ENCODE data around the gene NLRP5.
"Not testable (repeated sequence)": the region's sequence is repeated elsewhere in the genome, so short reads cannot be mapped to it uniquely, and the experiment has no call there.

Gene NLRP5

DNA sequence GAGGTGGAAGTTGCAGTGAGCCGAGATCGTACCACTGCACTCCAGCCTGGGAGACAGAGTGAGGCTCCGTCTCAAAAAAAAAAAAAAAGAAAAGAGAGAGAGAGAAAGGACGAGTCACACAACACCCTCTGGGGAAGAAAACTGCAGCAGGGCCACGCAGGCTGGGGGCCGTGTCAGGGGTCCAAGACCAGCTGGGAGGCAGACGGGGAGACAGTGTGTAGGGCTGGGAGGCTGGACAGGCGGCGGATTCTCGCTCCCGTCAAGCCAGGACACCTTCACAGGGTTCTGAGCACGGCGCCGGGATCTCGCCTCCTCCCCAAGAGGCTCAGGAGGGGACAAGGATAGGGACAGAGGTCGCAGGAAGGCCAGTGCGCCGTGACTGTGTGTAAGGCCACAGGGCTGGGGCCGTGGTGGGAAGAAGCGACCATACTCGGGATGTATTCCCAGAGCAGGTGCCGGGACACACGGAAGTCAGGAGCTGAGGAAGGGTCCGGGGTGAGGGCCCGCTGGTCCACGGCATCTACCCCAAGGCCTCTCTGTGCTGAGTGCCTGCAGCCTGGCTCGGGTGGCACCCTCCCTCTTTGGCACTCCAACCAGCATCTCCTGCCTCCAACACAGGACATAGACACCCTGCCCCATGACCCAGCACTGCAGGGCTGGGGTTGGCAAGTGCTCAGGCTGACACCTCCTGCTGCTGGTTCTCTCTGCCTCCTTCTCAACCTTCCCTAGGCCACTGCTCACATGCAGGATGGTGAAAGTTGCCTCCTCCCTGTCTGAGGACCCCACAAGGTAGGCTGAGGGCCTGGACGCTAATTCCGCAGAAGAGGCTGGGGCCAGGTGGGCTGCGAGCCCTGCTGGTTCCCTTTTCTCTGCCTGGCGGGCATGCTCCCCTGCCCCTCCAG, 113.3 kb downstream of the NLRP5 start:
- no peak for DNase-seq

- no peak for DNase-seq
These were observed 114.5 kb downstream of the NLRP5 start for GRCh38 chr19:56101095-56101494.

GRCh38 chr19:56101746-56102535, 115.4 kb downstream of the NLRP5 start:
- no peak for DNase-seq

GRCh38 chr19:56103027-56103614, 116.5 kb downstream of the NLRP5 start:
- DNase-seq, result no peak

DNA sequence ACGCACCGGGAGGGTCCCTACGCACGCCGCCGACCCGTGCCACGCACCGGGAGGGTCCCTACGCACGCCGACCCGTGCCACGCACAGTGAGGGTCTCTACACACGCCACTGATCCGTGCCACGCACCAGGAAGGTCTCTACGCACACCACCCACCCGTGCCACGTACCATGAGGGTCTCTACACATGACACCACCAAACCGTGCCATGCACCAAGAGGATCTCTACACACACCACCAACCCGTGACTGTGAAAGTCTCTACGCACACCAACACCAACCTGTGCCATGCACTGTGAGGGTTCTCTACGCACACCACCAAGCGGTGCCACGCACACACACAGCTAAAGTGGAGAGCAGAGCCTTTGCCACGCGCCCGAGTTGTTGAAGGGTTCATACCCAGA, 117.8 kb downstream of the NLRP5 start:
- DNase-seq, result no peak

- DNase-seq, result peak; percentile 72
These were observed 118.6 kb downstream of the NLRP5 start for GRCh38 chr19:56105090-56105701.

DNA sequence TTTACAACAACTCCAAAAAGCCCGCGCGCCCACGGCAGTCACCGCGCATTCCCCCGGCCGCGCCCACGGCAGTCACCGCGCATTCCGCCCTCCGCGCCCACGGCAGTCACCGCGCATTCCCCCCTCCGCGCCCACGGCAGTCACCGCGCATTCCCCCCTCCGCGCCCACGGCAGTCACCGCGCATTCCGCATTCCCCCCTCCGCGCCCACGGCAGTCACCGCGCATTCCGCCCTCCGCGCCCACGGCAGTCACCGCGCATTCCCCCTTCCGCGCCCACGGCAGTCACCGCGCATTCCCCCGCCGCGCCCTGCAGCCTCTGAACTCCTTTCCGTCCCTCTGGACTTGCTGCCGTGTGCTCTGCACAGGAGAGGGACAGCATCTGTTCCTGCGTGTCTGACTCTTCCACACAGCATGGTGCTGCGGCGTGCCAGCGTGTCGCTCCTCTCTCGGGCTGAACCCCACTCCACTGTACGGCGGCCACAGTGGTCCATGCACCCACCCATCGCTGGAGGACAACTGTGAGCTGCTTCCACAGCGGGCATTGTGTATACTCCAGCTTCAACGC, 119.3 kb downstream of the NLRP5 start:
- DNase-seq, result not testable (repeated sequence)

DNA sequence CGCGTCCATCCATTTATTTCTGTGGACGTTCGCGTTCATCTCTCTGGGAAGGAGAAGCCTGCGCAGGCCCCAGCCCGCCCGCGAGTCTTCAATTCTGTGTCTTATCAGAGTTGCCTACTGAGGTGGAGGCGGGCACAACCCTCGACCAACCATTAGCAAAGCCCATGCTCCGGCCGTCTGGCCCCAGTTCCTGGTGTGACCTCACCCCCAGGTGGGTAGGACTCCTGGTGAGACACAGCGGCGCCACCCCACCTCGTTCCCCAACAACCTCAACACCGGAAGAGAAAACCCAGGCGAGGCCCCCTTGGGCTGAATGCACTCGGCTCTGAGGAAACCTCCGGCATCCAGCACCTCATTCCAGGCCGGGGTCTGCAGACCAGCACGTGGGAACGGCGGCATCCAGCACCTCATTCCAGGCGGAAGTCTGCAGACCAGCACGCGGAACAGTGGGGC, 119.8 kb downstream of the NLRP5 start:
- no peak for DNase-seq

DNA sequence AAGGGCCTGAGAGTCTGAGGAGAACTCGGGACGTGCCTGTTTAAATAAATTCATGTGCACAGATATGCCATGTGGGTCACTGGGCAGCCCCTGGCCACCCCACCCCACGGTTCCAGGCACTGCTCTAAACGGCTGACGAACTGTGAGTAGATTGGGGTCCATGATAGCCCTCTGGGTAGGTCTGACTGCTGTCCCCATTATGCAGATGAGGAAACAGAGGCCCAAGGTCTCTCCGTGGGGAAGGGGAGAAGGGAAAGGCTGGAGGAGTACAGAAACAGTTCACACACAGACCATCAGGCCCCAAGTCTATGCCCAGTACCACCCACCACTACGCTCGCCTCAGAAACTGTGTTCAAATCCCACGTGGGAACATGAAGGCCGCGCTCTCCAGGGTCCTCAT, 120.4 kb downstream of the NLRP5 start:
- no peak for DNase-seq

DNA sequence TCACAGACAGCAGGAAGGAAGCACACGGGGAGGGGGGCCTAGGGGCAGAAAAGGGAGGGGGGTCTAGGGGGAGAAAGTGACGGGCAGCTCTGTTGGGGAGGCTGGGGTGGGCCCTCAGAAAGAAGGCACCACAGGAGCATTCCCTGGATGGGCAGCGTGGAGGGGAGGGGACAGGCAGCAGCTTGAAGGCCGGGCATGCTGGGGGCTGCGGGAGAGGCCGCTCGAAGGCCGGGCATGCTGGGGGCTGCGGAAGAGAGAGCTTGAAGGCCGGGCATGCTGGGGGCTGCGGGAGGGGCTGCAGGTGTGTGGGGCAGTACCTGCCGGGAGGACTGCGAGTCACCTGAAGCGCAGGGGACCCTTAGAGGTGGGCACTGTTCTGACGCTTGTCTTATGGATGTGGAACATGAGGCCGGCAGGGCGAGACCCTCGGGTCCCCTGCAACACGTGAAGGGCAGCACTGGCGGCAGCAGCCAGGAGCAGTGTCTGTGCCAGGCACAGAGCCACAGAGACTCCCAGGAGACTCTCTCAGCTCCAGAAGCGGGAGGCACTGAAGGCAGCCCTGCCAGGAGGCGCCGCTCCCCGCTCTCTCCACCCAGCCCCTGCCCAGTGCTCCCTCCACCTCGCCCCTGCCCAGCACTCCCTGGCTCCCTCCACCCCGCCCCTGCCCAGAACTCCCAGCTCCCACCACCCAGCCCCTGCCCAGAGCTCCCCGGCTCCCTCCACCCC, 121.2 kb downstream of the NLRP5 start:
- DNase-seq, result no peak

- DNase-seq, result peak; percentile 64
These were observed 122.0 kb downstream of the NLRP5 start for GRCh38 chr19:56108447-56109195.

GRCh38 chr19:56109226-56109625, 122.7 kb downstream of the NLRP5 start:
- no peak for DNase-seq

DNA sequence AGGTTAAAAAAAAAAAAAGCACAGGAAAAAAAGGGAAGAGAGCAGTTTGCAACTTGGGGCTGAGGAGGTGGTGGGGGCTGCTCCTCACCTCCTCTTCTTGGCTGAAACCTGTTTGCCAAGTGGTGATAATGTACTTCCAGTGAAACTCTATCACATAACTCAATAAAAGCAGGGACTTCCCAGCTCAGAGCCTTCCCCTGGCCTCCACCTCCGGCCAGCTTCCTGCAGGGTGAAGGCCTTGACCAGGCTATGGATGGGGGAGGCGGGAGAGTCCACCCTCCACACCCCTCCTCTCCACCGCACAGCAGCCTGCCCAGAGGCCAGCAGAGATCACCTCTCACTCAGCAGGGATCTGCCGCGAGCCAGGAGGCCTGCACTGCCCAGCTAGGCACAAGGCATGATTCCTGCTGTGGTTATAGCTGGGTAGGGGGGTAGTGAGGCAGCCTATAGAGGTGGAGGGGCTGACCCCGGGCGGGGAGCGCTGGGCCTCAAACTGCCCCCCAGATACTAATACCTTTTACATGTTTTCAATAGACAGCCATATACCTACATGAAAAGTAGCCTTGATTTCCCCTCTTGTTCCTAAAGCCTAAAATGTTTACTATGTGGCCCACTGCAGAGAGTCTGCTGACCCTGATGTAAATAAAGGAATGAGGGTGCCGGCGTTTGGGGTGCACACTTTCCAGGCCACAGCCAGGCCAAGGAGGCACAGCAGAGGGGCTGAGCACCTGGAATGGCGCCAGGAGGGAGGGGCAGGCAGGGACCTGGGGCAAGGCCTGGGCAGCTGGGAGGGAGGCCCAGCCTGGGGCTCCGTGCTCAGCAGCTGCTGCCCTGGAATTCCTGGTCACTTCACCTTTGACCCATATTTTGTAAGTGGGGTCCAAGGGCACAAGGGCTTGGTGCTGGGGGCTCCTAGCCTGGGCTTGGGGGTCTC, 124.2 kb downstream of the NLRP5 start:
- DNase-seq, result peak; percentile 64

Data from femur (tissue), 1 donor.